ACC112 (cell line): ENCODE measurements around the gene DRC1.
"Not testable (repeated sequence)": the region's sequence is repeated elsewhere in the genome, so short reads cannot be mapped to it uniquely, and the experiment has no call there.

Experiments
- H2AFZ ChIP-seq: fragments of 200-600 bp; sonication (generic); one replicate; pipeline ENCODE4 v1.6.0; 2017; ENCODE audit warnings: antibody characterized with exemption, low read length; ENCODE audit not compliant: unreplicated experiment
- H3K27ac ChIP-seq: fragments of 200-600 bp; sonication (generic); 2 replicates; pipeline ENCODE4 v1.5.1; 2014; ENCODE audit warnings: low read depth, mild to moderate bottlenecking, antibody characterized with exemption, low read length, moderate library complexity
- H3K27me3 ChIP-seq: fragments of 200-600 bp; sonication (generic); 2 replicates; pipeline ENCODE4 v1.6.1; 2014; ENCODE audit warnings: mild to moderate bottlenecking, antibody characterized with exemption, low read length, moderate library complexity, mixed read lengths; ENCODE audit not compliant: insufficient read depth
- H3K36me3 ChIP-seq: fragments of 200-600 bp; sonication (generic); 2 replicates; pipeline ENCODE4 v1.6.1; 2016; ENCODE audit warnings: mild to moderate bottlenecking, antibody characterized with exemption, low read length, moderate library complexity, mixed read lengths; ENCODE audit not compliant: insufficient read depth
- H3K4me1 ChIP-seq: fragments of 200-600 bp; sonication (generic); one replicate; pipeline ENCODE4 v1.6.1; 2016; ENCODE audit warnings: low read length, mixed read lengths; ENCODE audit not compliant: insufficient read depth, unreplicated experiment, control insufficient read depth
- H3K4me3 ChIP-seq: fragments of 200-600 bp; sonication (generic); 2 replicates; pipeline ENCODE4 v1.5.1; 2014; ENCODE audit warnings: mild to moderate bottlenecking, low read depth, low read length
- H3K79me2 ChIP-seq: fragments of 200-600 bp; sonication (generic); one replicate; pipeline ENCODE4 v1.6.0; 2016; ENCODE audit warnings: low read length; ENCODE audit not compliant: control insufficient read depth, unreplicated experiment, insufficient read depth

DRC1 gene

GRCh38 chr2:26401739-26402541 is at the start of gene DRC1:
TSS of gene DRC1 (plus strand) at chr2:26401920. CDS start at chr2:26401990, 70 bp downstream.
- Histone ChIP-seq H3K4me1 (peaks cover 6% of the 10 kb centered on the region), H3K79me2 (no peaks in the 10 kb centered on the region), H3K27ac (no peak within 1 kb of the TSS), H3K4me3 (peak within 1 kb of the TSS; percentile 67), H3K36me3 (no peaks in the 10 kb centered on the region), H3K27me3 (no peaks in the 10 kb centered on the region), H2AFZ (peak within 1 kb of the TSS; percentile 57)

- H3K27me3 ChIP-seq = no peaks in the 10 kb centered on the region
- peaks cover 76% of the 10 kb centered on the region for H3K79me2 ChIP-seq
- peaks cover 31% of the 10 kb centered on the region for H3K4me1 ChIP-seq
- no peak overlapping the region for H2AFZ ChIP-seq
- H3K27ac ChIP-seq = peak overlapping the region; percentile 47; the same call in 1 of the 2 replicates
- no peak overlapping the region for H3K4me3 ChIP-seq
- no peaks in the 10 kb centered on the region for H3K36me3 ChIP-seq
Measured at GRCh38 chr2:26352892-26353291, 48.8 kb upstream of the DRC1 start.

GRCh38 chr2:26354469-26354868 is 47.3 kb upstream of the DRC1 start:
- H3K27ac ChIP-seq = peak overlapping the region; percentile 78
- H3K36me3 ChIP-seq, H3K4me3 ChIP-seq, H3K27me3 ChIP-seq, H2AFZ ChIP-seq: not testable (repeated sequence)
- peaks cover 23% of the 10 kb centered on the region for H3K4me1 ChIP-seq
- H3K79me2 ChIP-seq = peaks cover 77% of the 10 kb centered on the region

GRCh38 chr2:26355038-26355995 is 46.4 kb upstream of the DRC1 start:
- H3K4me3 ChIP-seq = peak overlapping the region; percentile 8
- H3K4me1 ChIP-seq = peaks cover 23% of the 10 kb centered on the region
- peaks cover 82% of the 10 kb centered on the region for H3K79me2 ChIP-seq
- no peaks in the 10 kb centered on the region for H3K36me3 ChIP-seq
- no peaks in the 10 kb centered on the region for H3K27me3 ChIP-seq
- peak overlapping the region; percentile 78 for H3K27ac ChIP-seq
- no peak overlapping the region for H2AFZ ChIP-seq

- H3K27ac ChIP-seq = no peak overlapping the region
- no peaks in the 10 kb centered on the region for H3K27me3 ChIP-seq
- H3K4me3 ChIP-seq = no peak overlapping the region
Measured at GRCh38 chr2:26356111-26356510, 45.6 kb upstream of the DRC1 start.

GRCh38 chr2:26356771-26357170 is 44.9 kb upstream of the DRC1 start:
- Histone ChIP-seq H2AFZ (no peak overlapping the region), H3K36me3 (no peaks in the 10 kb centered on the region)

More at GRCh38 chr2:26356111-26356510, 45.6 kb upstream of the DRC1 start:
- Histone ChIP-seq H3K79me2 (peaks cover 79% of the 10 kb centered on the region), H3K36me3 (no peaks in the 10 kb centered on the region), H2AFZ (no peak overlapping the region), H3K4me1 (peaks cover 23% of the 10 kb centered on the region)

GRCh38 chr2:26359886-26360473 is 41.7 kb upstream of the DRC1 start:
- Histone ChIP-seq H2AFZ (no peak overlapping the region), H3K4me3 (no peak overlapping the region), H3K79me2 (peaks cover 55% of the 10 kb centered on the region), H3K27me3 (no peaks in the 10 kb centered on the region), H3K27ac (no peak overlapping the region), H3K36me3 (no peaks in the 10 kb centered on the region), H3K4me1 (peaks cover 23% of the 10 kb centered on the region)

More at GRCh38 chr2:26356771-26357170, 44.9 kb upstream of the DRC1 start:
- no peaks in the 10 kb centered on the region for H3K27me3 ChIP-seq
- no peak overlapping the region for H3K4me3 ChIP-seq
- H3K27ac ChIP-seq = no peak overlapping the region
- H3K79me2 ChIP-seq = peaks cover 73% of the 10 kb centered on the region
- H3K4me1 ChIP-seq = peaks cover 23% of the 10 kb centered on the region

- H3K4me1 ChIP-seq = peaks cover 8% of the 10 kb centered on the region
- 0 out of 2 replicates have a peak, but pooled peaks cover 3% of the 10 kb centered on the region for H3K36me3 ChIP-seq
- no peak overlapping the region for H2AFZ ChIP-seq
- no peak overlapping the region for H3K4me3 ChIP-seq
- no peaks in the 10 kb centered on the region for H3K27me3 ChIP-seq
- H3K27ac ChIP-seq = no peak overlapping the region
- peaks cover 34% of the 10 kb centered on the region for H3K79me2 ChIP-seq
Measured at GRCh38 chr2:26363323-26363722, 38.4 kb upstream of the DRC1 start.

GRCh38 chr2:26363958-26364357 is 37.8 kb upstream of the DRC1 start:
- Histone ChIP-seq H2AFZ (no peak overlapping the region), H3K79me2 (peaks cover 27% of the 10 kb centered on the region)

GRCh38 chr2:26364669-26365068 is 37.1 kb upstream of the DRC1 start:
- Histone ChIP-seq H3K27me3 (no peaks in the 10 kb centered on the region), H3K36me3 (0 out of 2 replicates have a peak, but pooled peaks cover 3% of the 10 kb centered on the region), H2AFZ (no peak overlapping the region), H3K4me3 (no peak overlapping the region), H3K4me1 (peaks cover 8% of the 10 kb centered on the region), H3K27ac (no peak overlapping the region), H3K79me2 (peaks cover 21% of the 10 kb centered on the region)

More at GRCh38 chr2:26363958-26364357, 37.8 kb upstream of the DRC1 start:
- Histone ChIP-seq H3K36me3 (0 out of 2 replicates have a peak, but pooled peaks cover 3% of the 10 kb centered on the region), H3K4me3 (no peak overlapping the region), H3K27ac (no peak overlapping the region), H3K4me1 (peaks cover 8% of the 10 kb centered on the region), H3K27me3 (no peaks in the 10 kb centered on the region)
